ENCODE results near the gene C12orf57. TPM values are rescaled to one million over a fixed set of nuclear protein-coding genes. Genes with fewer than 3 reads are reported as not detected.

The C12orf57 gene
- total RNA-seq, 4 donors from 2014 or later: 251 to 495 (median 436) TPM

- TF ChIP-seq POLR2A (IDR thresholded peaks at IDR 0.05): no peak
- no peak for TF ChIP-seq EP300 (IDR thresholded peaks at IDR 0.05)
- no peak for TF ChIP-seq CTCF (IDR thresholded peaks at IDR 0.05)
- no peak for TF ChIP-seq POLR2AphosphoS5 (IDR thresholded peaks at IDR 0.05)
- Histone ChIP-seq H3K27me3 (no peaks in the 10 kb centered on the region), H3K4me3 (no peak overlapping the region), H3K9me3 (no peaks in the 10 kb centered on the region), H3K36me3 (peaks cover 34% of the 10 kb centered on the region), H3K4me1 (peaks cover 42% of the 10 kb centered on the region), H3K27ac (no peak overlapping the region)
- 84% methylated on average over 3 of the region's 3 CpGs for WGBS
- DNase-seq (ENCODE audit: low spot score in 2 of 2): peak in 1 of 2 donors; percentile 69
Observed at GRCh38 chr12:6936194-6936635, 7.6 kb upstream of the C12orf57 start.

- H3K4me1 ChIP-seq: peaks cover 38% of the 10 kb centered on the region
- TF ChIP-seq EP300 (IDR thresholded peaks at IDR 0.05): no peak
- 38% methylated on average over 27 of the region's 36 CpGs for WGBS
- H3K27ac ChIP-seq: peak overlapping the region; percentile 94
- peak overlapping the region; percentile 83 for H3K4me3 ChIP-seq
- no peaks in the 10 kb centered on the region for H3K9me3 ChIP-seq
- no peaks in the 10 kb centered on the region for H3K27me3 ChIP-seq
- DNase-seq (ENCODE audit: low spot score in 2 of 2): no peak
- H3K36me3 ChIP-seq: peaks cover 40% of the 10 kb centered on the region
Observed at GRCh38 chr12:6936636-6937480, 7.0 kb upstream of the C12orf57 start.

DNA sequence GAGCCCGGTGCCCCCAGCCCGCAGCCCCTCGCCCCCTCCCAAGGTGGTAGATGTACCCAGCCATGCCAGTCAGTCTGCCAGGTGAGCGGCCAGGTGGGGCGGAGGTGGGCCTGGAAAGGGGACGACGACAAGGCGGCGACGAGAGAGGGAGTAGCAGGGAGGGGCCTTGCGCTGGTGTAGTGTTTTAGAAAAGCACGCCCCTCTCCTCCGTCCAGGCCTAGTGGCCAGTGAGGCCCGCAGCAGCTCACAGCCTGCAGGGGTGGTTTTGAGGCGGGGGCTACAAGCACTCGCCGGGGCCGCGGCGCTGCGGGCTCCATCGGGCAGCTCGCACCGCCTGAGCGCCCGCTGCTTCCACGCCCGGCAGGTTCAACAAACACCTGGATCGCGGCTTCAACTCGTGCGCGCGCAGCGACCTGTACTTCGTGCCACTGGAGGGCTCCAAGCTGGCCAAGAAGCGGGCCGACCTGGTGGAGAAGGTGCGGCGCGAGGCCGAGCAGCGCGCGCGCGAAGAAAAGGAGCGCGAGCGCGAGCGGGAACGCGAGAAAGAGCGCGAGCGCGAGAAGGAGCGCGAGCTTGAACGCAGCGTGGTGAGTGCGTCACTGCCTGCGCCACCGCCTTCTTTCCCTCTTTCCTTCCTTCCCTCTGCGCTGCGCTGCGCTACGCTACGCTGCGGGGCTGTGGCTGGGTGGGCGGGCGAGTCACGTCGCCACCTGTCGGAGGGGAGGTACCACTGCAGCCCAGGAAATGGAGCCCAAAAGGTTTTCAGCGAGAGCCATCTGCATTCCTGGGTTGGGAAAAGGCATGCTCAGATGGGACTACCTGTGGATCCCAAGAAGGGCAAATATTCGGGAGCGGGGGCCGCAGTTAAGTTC lies 6.1 kb upstream of the C12orf57 start:
- TF ChIP-seq EP300 (IDR thresholded peaks at IDR 0.05): no peak
- peak; percentile 76 to 96 for TF ChIP-seq CTCF (IDR thresholded peaks at IDR 0.05)
- peak; percentile 19 to 99 (median 90) for TF ChIP-seq POLR2AphosphoS5 (IDR thresholded peaks at IDR 0.05)
- TF ChIP-seq POLR2A (IDR thresholded peaks at IDR 0.05): no peak
- peak overlapping the region; percentile 83 for H3K4me3 ChIP-seq
- peak overlapping the region; percentile 94 for H3K27ac ChIP-seq
- H3K4me1 ChIP-seq: peaks cover 40% of the 10 kb centered on the region
- H3K36me3 ChIP-seq: peaks cover 41% of the 10 kb centered on the region
- H3K27me3 ChIP-seq: no peaks in the 10 kb centered on the region
- peak; percentile 96 for DNase-seq (ENCODE audit: low spot score in 2 of 2)
- H3K9me3 ChIP-seq: no peaks in the 10 kb centered on the region
- 1% methylated on average over 31 of the region's 80 CpGs for WGBS

DNA sequence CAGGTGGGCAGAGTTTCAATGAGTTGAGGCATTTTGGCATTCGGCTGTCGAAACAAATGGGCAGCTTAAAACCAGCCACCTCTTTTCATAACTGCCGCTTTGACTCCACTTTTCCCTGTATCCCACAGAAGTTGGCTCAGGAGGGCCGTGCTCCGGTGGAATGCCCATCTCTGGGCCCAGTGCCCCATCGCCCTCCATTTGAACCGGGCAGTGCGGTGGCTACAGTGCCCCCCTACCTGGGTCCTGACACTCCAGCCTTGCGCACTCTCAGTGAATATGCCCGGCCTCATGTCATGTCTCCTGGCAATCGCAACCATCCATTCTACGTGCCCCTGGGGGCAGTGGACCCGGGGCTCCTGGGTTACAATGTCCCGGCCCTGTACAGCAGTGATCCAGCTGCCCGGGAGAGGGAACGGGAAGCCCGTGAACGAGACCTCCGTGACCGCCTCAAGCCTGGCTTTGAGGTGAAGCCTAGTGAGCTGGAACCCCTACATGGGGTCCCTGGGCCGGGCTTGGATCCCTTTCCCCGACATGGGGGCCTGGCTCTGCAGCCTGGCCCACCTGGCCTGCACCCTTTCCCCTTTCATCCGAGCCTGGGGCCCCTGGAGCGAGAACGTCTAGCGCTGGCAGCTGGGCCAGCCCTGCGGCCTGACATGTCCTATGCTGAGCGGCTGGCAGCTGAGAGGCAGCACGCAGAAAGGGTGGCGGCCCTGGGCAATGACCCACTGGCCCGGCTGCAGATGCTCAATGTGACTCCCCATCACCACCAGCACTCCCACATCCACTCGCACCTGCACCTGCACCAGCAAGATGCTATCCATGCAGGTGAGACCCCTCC lies 5.2 kb upstream of the C12orf57 start:
- H3K27ac ChIP-seq: peak overlapping the region; percentile 94
- peak overlapping the region; percentile 83 for H3K4me3 ChIP-seq
- DNase-seq (ENCODE audit: low spot score in 2 of 2): no peak
- WGBS: 63% methylated on average over 11 of the region's 32 CpGs
- TF ChIP-seq POLR2AphosphoS5 (IDR thresholded peaks at IDR 0.05) (no peak), EP300 (IDR thresholded peaks at IDR 0.05) (no peak), CTCF (IDR thresholded peaks at IDR 0.05) (no peak), POLR2A (IDR thresholded peaks at IDR 0.05) (no peak)
- peaks cover 40% of the 10 kb centered on the region for H3K36me3 ChIP-seq
- no peaks in the 10 kb centered on the region for H3K27me3 ChIP-seq
- no peaks in the 10 kb centered on the region for H3K9me3 ChIP-seq
- H3K4me1 ChIP-seq: peaks cover 39% of the 10 kb centered on the region

GRCh38 chr12:6939191-6939540 lies 4.7 kb upstream of the C12orf57 start:
- Histone ChIP-seq H3K4me3 (no peak overlapping the region), H3K27me3 (no peaks in the 10 kb centered on the region), H3K4me1 (peaks cover 33% of the 10 kb centered on the region), H3K36me3 (peaks cover 34% of the 10 kb centered on the region), H3K27ac (no peak overlapping the region), H3K9me3 (no peaks in the 10 kb centered on the region)
- WGBS: 64% methylated on average over 2 of the region's 2 CpGs
- no peak for TF ChIP-seq EP300 (IDR thresholded peaks at IDR 0.05)
- no peak for TF ChIP-seq POLR2AphosphoS5 (IDR thresholded peaks at IDR 0.05)
- no peak for TF ChIP-seq CTCF (IDR thresholded peaks at IDR 0.05)
- no peak for TF ChIP-seq POLR2A (IDR thresholded peaks at IDR 0.05)
- no peak for DNase-seq (ENCODE audit: low spot score in 2 of 2)
